HG02840 (cell line): Measurements from ENCODE around the gene MAP3K12.
"Not testable (repeated sequence)": the region's sequence is repeated elsewhere in the genome, so short reads cannot be mapped to it uniquely, and the experiment has no call there.

Experiments used
- ATAC-seq: cut with Tn5 transposase; IDR thresholded peaks from one replicate; pipeline ENCODE4 v1.9.1; 2021; ENCODE audit warnings: mild to moderate bottlenecking, moderate library complexity, moderate number of reproducible peaks; ENCODE audit not compliant: unreplicated experiment, low FRiP score

The MAP3K12 gene

DNA sequence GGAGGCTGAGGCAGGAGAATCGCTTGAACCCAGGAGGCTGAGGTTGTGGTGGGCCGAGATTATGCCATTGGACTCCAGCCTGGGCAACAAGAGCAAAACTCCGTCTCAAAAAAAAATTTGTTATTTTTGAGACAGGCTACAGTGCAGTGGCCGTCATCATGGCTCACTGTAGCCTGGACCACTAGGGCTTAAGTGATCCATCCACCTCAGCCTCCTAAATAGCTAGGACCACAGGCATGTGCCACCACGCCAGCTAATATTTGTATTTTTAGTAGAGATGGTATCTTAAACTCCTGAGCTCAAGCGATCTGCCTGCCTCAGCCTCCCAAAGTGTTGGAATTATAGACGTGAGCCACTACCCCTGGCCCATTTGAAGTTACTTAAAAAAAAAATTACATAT, 48.3 kb downstream of the MAP3K12 start:
- ATAC-seq = no peak

GRCh38 chr12:53444593-53445325, 54.5 kb downstream of the MAP3K12 start:
- not testable (repeated sequence) for ATAC-seq

- no peak for ATAC-seq
Measured at GRCh38 chr12:53443955-53444354, 55.3 kb downstream of the MAP3K12 start.

GRCh38 chr12:53441040-53441833, 58.0 kb downstream of the MAP3K12 start, which contains the start of gene PRR13:
PRR13 (plus strand) TSS chr12:53441734; CDS start chr12:53442715, 981 bp downstream.
- ATAC-seq = peak; percentile 96

- not testable (repeated sequence) for ATAC-seq
Measured at GRCh38 chr12:53439582-53439981, 59.7 kb downstream of the MAP3K12 start.

GRCh38 chr12:53435326-53435725, 63.9 kb downstream of the MAP3K12 start:
- ATAC-seq = not testable (repeated sequence)

GRCh38 chr12:53431187-53431586, 68.1 kb downstream of the MAP3K12 start:
- no peak for ATAC-seq

- ATAC-seq = no peak
Measured at GRCh38 chr12:53430116-53430515, 69.1 kb downstream of the MAP3K12 start.
